ENCODE results near the gene AHSP. TPM values are rescaled to one million over a fixed set of nuclear protein-coding genes. Genes with fewer than 3 reads are reported as not detected.

AHSP gene
- total and polyA plus RNA-seq, 3 experiments from 2014 or later, result not detected

DNA sequence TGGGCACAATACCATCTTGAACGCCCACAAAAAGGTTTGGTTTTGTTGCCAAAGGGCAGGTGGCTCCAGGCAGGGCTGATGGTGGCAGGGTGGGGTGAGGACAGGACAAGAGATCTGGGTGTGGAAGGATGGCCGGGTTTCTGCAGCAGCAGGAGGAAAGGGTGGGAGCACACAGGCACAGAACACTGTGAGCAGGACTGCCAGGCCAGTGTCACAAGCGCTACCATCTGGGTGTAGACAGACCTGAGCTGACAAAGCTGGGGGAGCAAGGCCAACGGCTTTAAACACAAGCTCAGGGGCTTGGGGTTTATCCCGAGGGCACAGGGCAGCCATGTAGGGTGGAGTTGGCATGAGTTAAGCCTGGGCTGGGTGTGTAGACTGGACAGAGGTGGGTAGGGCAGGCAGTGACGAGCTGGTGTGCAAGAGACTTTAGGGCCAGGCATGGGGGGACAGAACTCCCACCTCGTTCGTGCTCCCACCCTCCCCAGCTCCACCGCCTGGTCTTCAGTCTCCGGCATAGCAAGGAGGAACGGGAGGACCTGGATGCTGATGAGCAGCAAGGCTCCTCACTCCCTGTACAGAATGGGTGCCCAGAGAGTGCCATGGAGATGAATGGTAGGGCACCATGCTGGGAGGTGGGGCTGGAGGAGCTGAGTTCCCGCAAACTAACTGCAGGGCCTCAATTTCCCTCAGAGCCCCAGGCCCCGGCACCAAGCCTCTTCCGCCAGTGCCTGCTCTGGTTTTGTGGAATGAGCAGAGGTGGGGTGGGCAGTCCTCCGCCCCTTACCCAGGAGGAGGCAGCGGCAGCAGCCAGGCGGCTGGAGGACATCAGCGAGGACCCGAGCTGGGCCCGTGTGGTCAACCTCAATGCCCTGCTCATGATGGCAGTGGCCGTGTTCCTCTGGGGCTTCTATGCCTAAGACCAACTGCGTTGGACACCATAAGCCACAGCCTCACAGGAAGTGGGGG, 37.8 kb upstream of the AHSP start:
- no peaks in the 10 kb centered on the region for H3K27me3 Mint-ChIP-seq
- no peak for DNase-seq
- ChIA-PET CTCF (no interaction called here), POLR2A (interaction anchor here (2.5 kb wide), 1 partner anchor 31 kb away, joined by 9 read pairs; the partner anchor contains the start of gene ARMC5)
- peaks cover 9% of the 10 kb centered on the region for H3K36me3 ChIP-seq (ENCODE audit: insufficient read depth, low read length)
- no peaks in the 10 kb centered on the region for H3K9me3 Mint-ChIP-seq
- peak overlapping the region in 7 of 8 donors; percentile 10 to 91 (median 81) for H3K27ac Mint-ChIP-seq
- H3K4me1 ChIP-seq (ENCODE audit: insufficient read depth, low read length), result peaks cover 14% of the 10 kb centered on the region
- no peaks in the 10 kb centered on the region for H3K27me3 ChIP-seq (ENCODE audit: insufficient read depth, low read length, poor library complexity, severe bottlenecking)
- H3K27ac ChIP-seq (ENCODE audit: low read depth, low read length), result no peak overlapping the region
- peaks cover 4 to 17% (median 13%) of the 10 kb centered on the region in 3 donors for H3K4me1 Mint-ChIP-seq
- no peaks in the 10 kb centered on the region for H3K9me3 ChIP-seq (ENCODE audit: low read length)
- no peak overlapping the region for H3K4me3 ChIP-seq (ENCODE audit: low read length)
- H3K4me3 Mint-ChIP-seq, result peak overlapping the region in 6 of 7 donors; percentile 43 to 75 (median 66)
- peaks cover 0 to 35% (median 5%) of the 10 kb centered on the region in 3 donors for H3K36me3 Mint-ChIP-seq

GRCh38 chr16:31491778-31492418, 35.8 kb upstream of the AHSP start:
- POLR2A ChIA-PET, result interaction anchor here (0.7 kb wide), 1 partner anchor 15 kb away, joined by 6 read pairs; no protein-coding TSS in a partner anchor
- Histone ChIP-seq H3K27ac (ENCODE audit: low read depth, low read length) (no peak overlapping the region), H3K27me3 (ENCODE audit: insufficient read depth, low read length, poor library complexity, severe bottlenecking) (no peaks in the 10 kb centered on the region), H3K36me3 (ENCODE audit: insufficient read depth, low read length) (peaks cover 9% of the 10 kb centered on the region), H3K9me3 (ENCODE audit: low read length) (no peaks in the 10 kb centered on the region), H3K4me1 (ENCODE audit: insufficient read depth, low read length) (peaks cover 6% of the 10 kb centered on the region), H3K4me3 (ENCODE audit: low read length) (no peak overlapping the region)
- Mint-ChIP-seq H3K27ac (peak overlapping the region in 3 of 8 donors; percentile 38 to 59 (median 59)), H3K36me3 (peaks cover 0 to 54% (median 5%) of the 10 kb centered on the region in 3 donors), H3K4me1 (peaks cover 4 to 10% (median 6%) of the 10 kb centered on the region in 3 donors), H3K27me3 (no peaks in the 10 kb centered on the region), H3K4me3 (peak overlapping the region in 1 of 7 donors; percentile 44), H3K9me3 (no peaks in the 10 kb centered on the region)
- peak in 1 of 5 donors; percentile 30 for DNase-seq
- CTCF ChIA-PET, result no interaction called here

- Histone ChIP-seq H3K27ac (ENCODE audit: low read depth, low read length) (no peak overlapping the region), H3K36me3 (ENCODE audit: insufficient read depth, low read length) (peaks cover 14% of the 10 kb centered on the region), H3K4me1 (ENCODE audit: insufficient read depth, low read length) (no peaks in the 10 kb centered on the region), H3K4me3 (ENCODE audit: low read length) (no peak overlapping the region), H3K27me3 (ENCODE audit: insufficient read depth, low read length, poor library complexity, severe bottlenecking) (no peaks in the 10 kb centered on the region), H3K9me3 (ENCODE audit: low read length) (no peaks in the 10 kb centered on the region)
- no peaks in the 10 kb centered on the region for H3K27me3 Mint-ChIP-seq
- peaks cover 0 to 4% (median 0%) of the 10 kb centered on the region in 3 donors for H3K4me1 Mint-ChIP-seq
- H3K9me3 Mint-ChIP-seq, result no peaks in the 10 kb centered on the region
- no peak overlapping the region for H3K4me3 Mint-ChIP-seq
- peak overlapping the region in 2 of 8 donors; percentile 28 to 72 for H3K27ac Mint-ChIP-seq
- POLR2A ChIA-PET, result no interaction called here
- H3K36me3 Mint-ChIP-seq, result peaks cover 0 to 69% (median 6%) of the 10 kb centered on the region in 3 donors
- CTCF ChIA-PET, result no interaction called here
- peak in 1 of 5 donors; percentile 38 for DNase-seq
These were observed 34.1 kb upstream of the AHSP start for GRCh38 chr16:31493506-31494125.

DNA sequence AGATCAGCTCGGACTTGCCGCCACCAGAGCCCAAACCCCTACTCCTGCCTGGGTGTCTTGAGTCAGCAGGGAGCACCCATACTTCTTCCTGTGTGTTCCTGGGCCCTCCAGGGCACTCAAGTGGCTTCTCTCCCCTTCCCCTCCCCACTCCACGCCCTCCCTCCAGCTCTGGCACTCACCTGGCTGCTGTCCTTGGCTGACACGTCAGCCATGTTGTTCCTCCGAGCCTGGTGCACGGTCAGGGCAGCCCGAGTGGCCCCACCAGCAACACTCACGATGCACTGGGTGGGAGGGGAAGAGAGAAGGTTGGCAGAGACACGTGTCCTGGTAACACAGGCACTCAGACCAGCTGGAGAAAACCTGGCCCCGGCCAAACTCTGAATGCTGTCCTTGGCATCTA, 31.0 kb upstream of the AHSP start:
- ChIA-PET CTCF (interaction anchor here (1.2 kb wide), 1 partner anchor 9 kb away, joined by 5 read pairs; no protein-coding TSS in a partner anchor), POLR2A (no interaction called here)
- H3K27me3 ChIP-seq (ENCODE audit: insufficient read depth, low read length, poor library complexity, severe bottlenecking), result no peaks in the 10 kb centered on the region
- H3K4me1 ChIP-seq (ENCODE audit: insufficient read depth, low read length), result no peaks in the 10 kb centered on the region
- H3K9me3 ChIP-seq (ENCODE audit: low read length), result no peaks in the 10 kb centered on the region
- DNase-seq, result peak in 1 of 5 donors; percentile 30
- H3K4me1 Mint-ChIP-seq, result peaks cover 0 to 1% (median 0%) of the 10 kb centered on the region in 3 donors
- no peaks in the 10 kb centered on the region for H3K27me3 Mint-ChIP-seq
- no peak overlapping the region for H3K27ac ChIP-seq (ENCODE audit: low read depth, low read length)
- peaks cover 0 to 82% (median 6%) of the 10 kb centered on the region in 3 donors for H3K36me3 Mint-ChIP-seq
- H3K4me3 Mint-ChIP-seq, result no peak overlapping the region
- peaks cover 28% of the 10 kb centered on the region for H3K36me3 ChIP-seq (ENCODE audit: insufficient read depth, low read length)
- no peak overlapping the region for H3K4me3 ChIP-seq (ENCODE audit: low read length)
- no peaks in the 10 kb centered on the region for H3K9me3 Mint-ChIP-seq
- no peak overlapping the region for H3K27ac Mint-ChIP-seq

- peaks cover 0 to 2% of the 10 kb centered on the region in 2 donors for H3K27me3 Mint-ChIP-seq
- H3K4me3 ChIP-seq (ENCODE audit: low read length), result no peak overlapping the region
- H3K9me3 ChIP-seq (ENCODE audit: low read length), result no peaks in the 10 kb centered on the region
- H3K9me3 Mint-ChIP-seq, result no peaks in the 10 kb centered on the region
- ChIA-PET POLR2A (no interaction called here), CTCF (interaction anchor here (1.5 kb wide), 1 partner anchor 10 kb away, joined by 4 read pairs; the partner anchor contains the start of gene RUSF1)
- H3K27me3 ChIP-seq (ENCODE audit: insufficient read depth, low read length, poor library complexity, severe bottlenecking), result no peaks in the 10 kb centered on the region
- peaks cover 20% of the 10 kb centered on the region for H3K36me3 ChIP-seq (ENCODE audit: insufficient read depth, low read length)
- H3K4me1 ChIP-seq (ENCODE audit: insufficient read depth, low read length), result no peaks in the 10 kb centered on the region
- H3K27ac Mint-ChIP-seq, result peak overlapping the region in 1 of 8 donors; percentile 33
- no peak overlapping the region for H3K4me3 Mint-ChIP-seq
- peaks cover 0 to 67% (median 3%) of the 10 kb centered on the region in 3 donors for H3K36me3 Mint-ChIP-seq
- no peak overlapping the region for H3K27ac ChIP-seq (ENCODE audit: low read depth, low read length)
- H3K4me1 Mint-ChIP-seq, result peaks cover 4 to 6% (median 4%) of the 10 kb centered on the region in 3 donors
- DNase-seq, result peak in 1 of 5 donors; percentile 11
These were observed 29.2 kb upstream of the AHSP start for GRCh38 chr16:31498493-31498892.

- Histone ChIP-seq H3K36me3 (ENCODE audit: insufficient read depth, low read length) (peaks cover 20% of the 10 kb centered on the region), H3K4me3 (ENCODE audit: low read length) (no peak overlapping the region), H3K27me3 (ENCODE audit: insufficient read depth, low read length, poor library complexity, severe bottlenecking) (no peaks in the 10 kb centered on the region), H3K9me3 (ENCODE audit: low read length) (no peaks in the 10 kb centered on the region), H3K27ac (ENCODE audit: low read depth, low read length) (no peak overlapping the region), H3K4me1 (ENCODE audit: insufficient read depth, low read length) (no peaks in the 10 kb centered on the region)
- peak overlapping the region in 1 of 8 donors; percentile 81 for H3K27ac Mint-ChIP-seq
- H3K4me1 Mint-ChIP-seq, result peaks cover 5 to 11% (median 5%) of the 10 kb centered on the region in 3 donors
- no peaks in the 10 kb centered on the region for H3K9me3 Mint-ChIP-seq
- H3K4me3 Mint-ChIP-seq, result no peak overlapping the region
- peak in 1 of 5 donors; percentile 10 for DNase-seq
- peaks cover 0 to 59% (median 3%) of the 10 kb centered on the region in 3 donors for H3K36me3 Mint-ChIP-seq
- ChIA-PET POLR2A (no interaction called here), CTCF (no interaction called here)
- H3K27me3 Mint-ChIP-seq, result peaks cover 0 to 2% of the 10 kb centered on the region in 2 donors
These were observed 27.8 kb upstream of the AHSP start for GRCh38 chr16:31499928-31500327.

DNA sequence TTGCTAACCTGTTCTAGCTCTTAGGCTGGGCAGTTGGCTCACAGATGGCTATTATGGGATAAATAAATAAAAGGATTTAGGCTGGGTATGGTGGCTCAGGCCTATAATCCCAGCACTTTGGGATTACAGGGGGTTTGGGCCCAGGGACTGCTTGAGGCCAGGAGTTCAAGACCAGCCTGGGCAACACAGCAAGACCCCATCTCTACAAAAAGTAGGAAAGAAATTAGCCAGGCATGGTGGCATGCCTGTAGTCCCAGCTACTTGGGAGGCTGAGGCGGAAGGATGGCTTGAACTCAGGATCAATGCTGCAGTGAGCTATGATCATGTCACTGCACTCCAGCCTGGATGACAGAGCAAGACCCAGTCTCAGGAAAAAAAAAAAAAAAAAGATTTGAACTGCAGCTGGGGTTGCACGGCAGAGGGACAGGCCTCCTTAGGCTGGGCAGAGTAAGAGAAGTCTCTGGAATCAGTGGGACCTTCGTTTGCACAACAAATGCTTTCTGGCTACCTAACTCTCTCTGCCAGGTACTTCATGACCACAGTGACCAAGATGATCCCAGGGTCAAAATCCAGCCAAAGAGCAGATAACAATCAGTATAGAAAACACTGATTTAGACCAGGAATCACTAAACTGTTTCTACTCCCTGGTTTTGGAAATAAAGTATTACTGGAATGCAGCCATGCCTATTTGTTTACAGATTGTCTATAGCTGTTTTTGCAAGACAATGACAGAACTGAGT, 26.3 kb upstream of the AHSP start:
- no peak overlapping the region for H3K4me3 ChIP-seq (ENCODE audit: low read length)
- no peak overlapping the region for H3K27ac ChIP-seq (ENCODE audit: low read depth, low read length)
- ChIA-PET POLR2A (no interaction called here), CTCF (no interaction called here)
- Mint-ChIP-seq H3K4me1 (peaks cover 12 to 26% (median 19%) of the 10 kb centered on the region in 3 donors), H3K36me3 (peaks cover 3 to 57% (median 4%) of the 10 kb centered on the region in 3 donors), H3K9me3 (no peaks in the 10 kb centered on the region), H3K27me3 (peaks cover 0 to 2% of the 10 kb centered on the region in 2 donors), H3K27ac (peak overlapping the region in 3 of 8 donors; percentile 32 to 57 (median 47)), H3K4me3 (peak overlapping the region in 1 of 7 donors; percentile 25)
- H3K36me3 ChIP-seq (ENCODE audit: insufficient read depth, low read length), result peaks cover 20% of the 10 kb centered on the region
- no peaks in the 10 kb centered on the region for H3K9me3 ChIP-seq (ENCODE audit: low read length)
- peak in 1 of 5 donors; percentile 7 for DNase-seq
- H3K4me1 ChIP-seq (ENCODE audit: insufficient read depth, low read length), result peaks cover 3% of the 10 kb centered on the region
- H3K27me3 ChIP-seq (ENCODE audit: insufficient read depth, low read length, poor library complexity, severe bottlenecking), result no peaks in the 10 kb centered on the region

Measured in CD8-positive, alpha-beta memory T cell (primary cell).